OCI-LY7 (cell line): ENCODE data around the gene CCDC192. TPM values are rescaled to one million over a fixed set of nuclear protein-coding genes. Genes with fewer than 3 reads are reported as not detected.

Experiments used
- BruUV-seq: library from RNA; stranded (reverse); fragments of 400-500 nt; replicated peaks from 2 replicates; lab custom pipeline; 2021; lab: Mats Ljungman, UMichigan
- CTCF ChIA-PET: fragments of 300-600 bp; sonication (Branson Sonifier 250); formaldehyde crosslinking; loops from one replicate; lab custom pipeline; 2022; ENCODE audit warnings: antibody characterized with exemption; ENCODE audit not compliant: unreplicated experiment; lab: Charles Lee
- POLR2A ChIA-PET: fragments of 300-600 bp; sonication (Branson Sonifier 250); formaldehyde crosslinking; loops from one replicate; lab custom pipeline; 2022; ENCODE audit warnings: antibody characterized with exemption; lab: Charles Lee
- DNase-seq: peaks from one replicate; pipeline ENCODE4 v3.0.0-alpha.2; 2015; ENCODE audit warnings: low spot score
- H2AFZ ChIP-seq: fragments of 200-600 bp; sonication (generic), shearing (Covaris generic); 2 replicates; pipeline ENCODE4 v1.6.1; 2014; ENCODE audit warnings: mild to moderate bottlenecking, antibody characterized with exemption, low read length, moderate library complexity
- H3K27ac ChIP-seq: fragments of 200-600 bp; sonication (generic); 2 replicates; pipeline ENCODE4 v1.5.1; 2014; ENCODE audit warnings: mixed run types, low read depth, mild to moderate bottlenecking, moderate library complexity, low read length, inconsistent platforms; ENCODE audit not compliant: poor library complexity, severe bottlenecking
- H3K36me3 ChIP-seq: fragments of 200-600 bp; sonication (generic); 2 replicates; pipeline ENCODE4 v1.6.1; 2014; ENCODE audit warnings: mild to moderate bottlenecking, antibody characterized with exemption, low read length, moderate library complexity, mixed read lengths; ENCODE audit not compliant: insufficient read depth
- H3K4me1 ChIP-seq: fragments of 200-600 bp; sonication (generic); 2 replicates; pipeline ENCODE4 v1.5.1; 2014; ENCODE audit warnings: mild to moderate bottlenecking, low read length; ENCODE audit not compliant: insufficient read depth, poor library complexity, severe bottlenecking
- H3K4me2 ChIP-seq: fragments of 200-600 bp; sonication (generic); 2 replicates; pipeline ENCODE4 v1.6.1; 2014; ENCODE audit warnings: mild to moderate bottlenecking, low read length
- H3K4me3 ChIP-seq: fragments of 200-600 bp; sonication (generic); 2 replicates; pipeline ENCODE4 v1.5.1; 2014; ENCODE audit warnings: mild to moderate bottlenecking, low read depth, low read length; ENCODE audit not compliant: poor library complexity, severe bottlenecking
- H3K79me2 ChIP-seq: fragments of 200-600 bp; sonication (generic); 2 replicates; pipeline ENCODE4 v1.6.1; 2016; ENCODE audit warnings: low read depth, mild to moderate bottlenecking, low read length, moderate library complexity, mixed read lengths; ENCODE audit not compliant: insufficient read depth
- H3K9me2 ChIP-seq: fragments of 200-600 bp; sonication (generic); 2 replicates; pipeline ENCODE4 v1.6.1; 2016; ENCODE audit warnings: mild to moderate bottlenecking, low read length, mixed read lengths; ENCODE audit not compliant: insufficient read depth
- H3K9me3 ChIP-seq: fragments of 200-600 bp; sonication (generic); 2 replicates; pipeline ENCODE4 v1.6.1; 2014; ENCODE audit warnings: mild to moderate bottlenecking, mixed run types, low read length, mixed read lengths
- H4K20me1 ChIP-seq: fragments of 200-600 bp; sonication (generic); 2 replicates; pipeline ENCODE4 v1.6.1; 2014; ENCODE audit warnings: mild to moderate bottlenecking, antibody characterized with exemption, low read length, moderate library complexity, mixed read lengths; ENCODE audit not compliant: insufficient read depth
- EZH2phosphoT487 ChIP-seq: fragments of 200-600 bp; sonication (generic); IDR thresholded peaks from 2 replicates; pipeline ENCODE4 v1.6.1; 2018; ENCODE audit warnings: low read depth, borderline replicate concordance, mild to moderate bottlenecking, mixed run types, antibody characterized with exemption, low read length, moderate library complexity, mixed read lengths
- intact Hi-C: fragments of 100-400 bp; cut with micrococcal nuclease; formaldehyde crosslinking; loops from one replicate; pipeline ENCODE4 v1.10.0; 2022; ENCODE audit not compliant: unreplicated experiment
- total RNA-seq, 2 experiments: library from RNA; depleted of rRNA in 1 of 2; stranded (reverse); fragments of >200 nt in 1 of 2; shearing (Covaris generic) in 1 of 2; gene quantifications; 2 replicates each; pipeline ENCODE4 v1.2.3, GENCODE V29; 2014 to 2022
- TF ChIP-seq, protein P1 (sequence below): fragments of 200-600 bp; sonication (generic); conservative IDR thresholded peaks from 2 replicates; pipeline ENCODE4 v1.5.1; 2014; ENCODE audit warnings: mild to moderate bottlenecking, antibody characterized with exemption, low read length, moderate library complexity, mixed read lengths

Gene CCDC192
- total RNA-seq, 2 experiments from 2014 or later, result not detected

DNA sequence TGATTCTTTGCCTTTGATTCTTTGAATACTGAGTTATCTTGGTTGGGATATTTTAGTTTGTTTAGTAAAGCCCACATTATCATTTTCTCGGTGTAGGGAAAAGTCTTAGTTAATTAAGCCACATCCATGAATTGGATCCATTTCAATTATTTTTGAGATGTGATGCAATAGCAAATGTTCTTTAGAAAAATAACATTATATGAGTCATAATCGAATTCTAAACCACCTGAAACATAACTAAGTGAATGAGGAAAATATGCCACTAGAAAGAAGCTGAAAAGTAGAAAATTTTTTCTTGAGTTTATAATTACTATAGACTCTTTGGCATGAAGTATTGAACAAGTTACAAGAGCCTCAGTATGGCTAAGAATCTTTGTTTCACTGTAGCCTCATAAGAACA lies 17.5 kb upstream of the CCDC192 start:
- intact Hi-C loops, result no loop called here
- Histone ChIP-seq H4K20me1 (no peaks in the 10 kb centered on the region), H3K79me2 (no peaks in the 10 kb centered on the region), H3K4me1 (no peaks in the 10 kb centered on the region), H3K4me3 (no peak overlapping the region), H3K9me3 (no peaks in the 10 kb centered on the region), H3K36me3 (no peaks in the 10 kb centered on the region), H3K9me2 (no peaks in the 10 kb centered on the region), H3K27ac (no peak overlapping the region), H2AFZ (no peak overlapping the region), H3K4me2 (no peak overlapping the region)
- CTCF ChIA-PET, result no interaction called here
- TF ChIP-seq EZH2phosphoT487, result no peak
- TF ChIP-seq, protein P1, sequence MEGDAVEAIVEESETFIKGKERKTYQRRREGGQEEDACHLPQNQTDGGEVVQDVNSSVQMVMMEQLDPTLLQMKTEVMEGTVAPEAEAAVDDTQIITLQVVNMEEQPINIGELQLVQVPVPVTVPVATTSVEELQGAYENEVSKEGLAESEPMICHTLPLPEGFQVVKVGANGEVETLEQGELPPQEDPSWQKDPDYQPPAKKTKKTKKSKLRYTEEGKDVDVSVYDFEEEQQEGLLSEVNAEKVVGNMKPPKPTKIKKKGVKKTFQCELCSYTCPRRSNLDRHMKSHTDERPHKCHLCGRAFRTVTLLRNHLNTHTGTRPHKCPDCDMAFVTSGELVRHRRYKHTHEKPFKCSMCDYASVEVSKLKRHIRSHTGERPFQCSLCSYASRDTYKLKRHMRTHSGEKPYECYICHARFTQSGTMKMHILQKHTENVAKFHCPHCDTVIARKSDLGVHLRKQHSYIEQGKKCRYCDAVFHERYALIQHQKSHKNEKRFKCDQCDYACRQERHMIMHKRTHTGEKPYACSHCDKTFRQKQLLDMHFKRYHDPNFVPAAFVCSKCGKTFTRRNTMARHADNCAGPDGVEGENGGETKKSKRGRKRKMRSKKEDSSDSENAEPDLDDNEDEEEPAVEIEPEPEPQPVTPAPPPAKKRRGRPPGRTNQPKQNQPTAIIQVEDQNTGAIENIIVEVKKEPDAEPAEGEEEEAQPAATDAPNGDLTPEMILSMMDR, result no peak
- BruUV-seq, result no TSS peak
- DNase-seq, result no peak
- POLR2A ChIA-PET, result interaction anchor here (0.7 kb wide), 1 partner anchor 277 kb away, joined by 3 read pairs; no protein-coding TSS in a partner anchor

DNA sequence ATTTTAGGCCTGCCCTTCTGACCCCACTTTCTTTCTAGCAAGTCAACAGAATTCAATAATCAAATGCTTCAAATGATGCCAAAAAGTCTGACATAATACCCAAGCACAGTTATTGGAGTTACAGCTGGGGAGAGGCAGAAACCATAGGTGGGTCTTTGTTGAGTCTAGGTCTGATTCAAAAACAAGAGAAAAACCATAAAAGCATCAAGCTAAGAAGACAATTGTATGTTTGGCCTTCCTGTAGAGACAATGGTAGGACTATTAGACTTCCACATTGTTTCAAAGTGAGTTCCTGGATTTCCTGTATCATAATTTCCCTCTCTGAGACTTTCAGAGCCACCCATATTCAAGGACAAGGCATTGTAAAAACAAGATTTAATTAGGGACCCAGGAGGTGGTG lies 16.8 kb upstream of the CCDC192 start:
- ChIA-PET POLR2A (no interaction called here), CTCF (no interaction called here)
- Histone ChIP-seq H3K4me3 (no peak overlapping the region), H3K9me2 (no peaks in the 10 kb centered on the region), H3K4me2 (no peak overlapping the region), H2AFZ (no peak overlapping the region), H3K79me2 (no peaks in the 10 kb centered on the region), H3K4me1 (no peaks in the 10 kb centered on the region), H3K27ac (no peak overlapping the region), H3K36me3 (no peaks in the 10 kb centered on the region), H4K20me1 (no peaks in the 10 kb centered on the region), H3K9me3 (no peaks in the 10 kb centered on the region)
- no TSS peak for BruUV-seq
- intact Hi-C loops, result no loop called here
- no peak for DNase-seq
- no peak for TF ChIP-seq EZH2phosphoT487
- TF ChIP-seq, protein P1, result no peak

DNA sequence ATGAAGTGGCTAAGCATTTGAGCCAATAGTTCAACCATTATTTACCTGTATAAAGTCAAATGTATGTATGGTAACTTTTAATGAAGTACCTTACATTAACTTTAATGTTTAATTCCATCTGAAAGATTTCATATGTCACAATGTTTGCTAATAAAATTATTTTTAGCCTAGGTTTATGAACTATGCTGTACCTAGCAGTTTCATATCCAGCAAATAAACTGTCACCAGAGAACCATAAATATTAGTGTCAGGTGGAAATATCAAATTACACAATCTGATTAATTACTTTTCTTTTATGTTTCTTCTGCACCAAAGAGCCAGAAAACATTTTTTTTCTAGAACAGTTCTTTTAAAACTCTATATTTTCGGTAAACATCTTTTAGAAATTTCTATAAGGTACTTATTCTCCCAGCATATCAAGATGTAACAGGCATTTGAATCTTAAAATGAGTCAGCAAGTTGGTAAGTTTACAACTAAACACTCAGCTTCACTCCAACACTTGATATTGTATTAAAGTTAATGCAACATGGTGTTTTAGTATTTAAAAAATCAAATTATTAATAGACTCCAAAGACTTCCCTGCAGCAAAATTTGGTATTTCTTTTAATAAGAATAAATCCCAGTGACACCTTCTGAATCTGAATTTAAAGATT lies 8.5 kb upstream of the CCDC192 start:
- Histone ChIP-seq H3K9me3 (no peaks in the 10 kb centered on the region), H3K27ac (no peak overlapping the region), H3K4me3 (no peak overlapping the region), H3K79me2 (no peaks in the 10 kb centered on the region), H4K20me1 (no peaks in the 10 kb centered on the region), H3K4me1 (no peaks in the 10 kb centered on the region), H2AFZ (no peak overlapping the region), H3K36me3 (no peaks in the 10 kb centered on the region), H3K4me2 (no peak overlapping the region), H3K9me2 (no peaks in the 10 kb centered on the region)
- no TSS peak for BruUV-seq
- ChIA-PET CTCF (no interaction called here), POLR2A (no interaction called here)
- intact Hi-C loops, result no loop called here
- TF ChIP-seq EZH2phosphoT487, result no peak
- TF ChIP-seq, protein P1, result no peak
- DNase-seq, result no peak
